HepG2 (cell line): Measurements from ENCODE around the gene ZNF618. TPM values are rescaled to one million over a fixed set of nuclear protein-coding genes. Genes with fewer than 3 reads are reported as not detected.

Experiments used
- AGO1 ChIP-seq: fragments of 200-400 bp; formaldehyde crosslinking; IDR thresholded peaks from 2 replicates; pipeline ENCODE4 v1.6.1; 2017; ENCODE audit warnings: mild to moderate bottlenecking, low read depth, low read length, moderate library complexity; ENCODE audit not compliant: poor library complexity, severe bottlenecking
- BATF2 ChIP-seq: sonication (generic); formaldehyde crosslinking; IDR thresholded peaks from 2 replicates; pipeline ENCODE4 v1.8.0; 2022; ENCODE audit warnings: mild to moderate bottlenecking, missing genetic modification reagents, moderate library complexity
- BHLHE40 ChIP-seq: IDR thresholded peaks from 2 replicates; pipeline ENCODE4 v1.6.1; 2011; ENCODE audit warnings: low read length, improper control_type of control experiment
- CENPT ChIP-seq: sonication (generic); formaldehyde crosslinking; IDR thresholded peaks from 2 replicates; pipeline ENCODE4 v1.8.0; 2022; ENCODE audit warnings: low read depth, mild to moderate bottlenecking, moderate library complexity, missing genetic modification reagents
- CHD4 ChIP-seq: fragments of 200-600 bp; sonication (generic); IDR thresholded peaks from 2 replicates; pipeline ENCODE4 v1.7.0; 2017; ENCODE audit warnings: mild to moderate bottlenecking, low read length, borderline replicate concordance
- E2F2 ChIP-seq: sonication (generic); formaldehyde crosslinking; IDR thresholded peaks from 2 replicates; pipeline ENCODE4 v1.4.0; 2020; ENCODE audit warnings: missing genetic modification reagents, borderline replicate concordance
- FOXO1 ChIP-seq: sonication (generic); formaldehyde crosslinking; IDR thresholded peaks from 2 replicates; pipeline ENCODE4 v1.4.0; 2020; ENCODE audit warnings: missing genetic modification reagents
- IKZF5 ChIP-seq: IDR thresholded peaks from 2 replicates; pipeline ENCODE4 v1.6.1; 2018; ENCODE audit warnings: missing genetic modification reagents, mild to moderate bottlenecking, missing compliant biosample characterization
- ISX ChIP-seq: sonication (generic); formaldehyde crosslinking; conservative IDR thresholded peaks from 2 replicates; pipeline ENCODE4 v1.5.0; 2020; ENCODE audit warnings: missing genetic modification reagents
- KLF6 ChIP-seq: IDR thresholded peaks from 2 replicates; pipeline ENCODE4 v1.8.0; 2016; ENCODE audit warnings: missing biosample characterization, missing genetic modification reagents
- MAFG ChIP-seq: sonication (generic); formaldehyde crosslinking; IDR thresholded peaks from 2 replicates; pipeline ENCODE4 v1.5.1; 2020; ENCODE audit warnings: mild to moderate bottlenecking, missing genetic modification reagents
- NFYB ChIP-seq: sonication (generic); formaldehyde crosslinking; IDR thresholded peaks from 2 replicates; pipeline ENCODE4 v1.4.0; 2020; ENCODE audit warnings: missing genetic modification reagents
- RFXANK ChIP-seq: IDR thresholded peaks from 2 replicates; pipeline ENCODE4 v1.6.1; 2016
- SATB2 ChIP-seq: sonication (generic); formaldehyde crosslinking; IDR thresholded peaks from 2 replicates; pipeline ENCODE4 v1.5.0; 2020; ENCODE audit warnings: missing genetic modification reagents
- ZBTB44 ChIP-seq: sonication (generic); formaldehyde crosslinking; IDR thresholded peaks from 2 replicates; pipeline ENCODE4 v1.4.0; 2020; ENCODE audit warnings: missing genetic modification reagents
- ZFP91 ChIP-seq: sonication (generic); formaldehyde crosslinking; IDR thresholded peaks from 2 replicates; pipeline ENCODE4 v1.9.0; 2022; ENCODE audit warnings: missing genetic modification reagents, mild to moderate bottlenecking, borderline replicate concordance
- ZNF431 ChIP-seq: sonication (generic); formaldehyde crosslinking; IDR thresholded peaks from 2 replicates; pipeline ENCODE4 v1.9.0; 2022; ENCODE audit warnings: missing genetic modification reagents, low read depth, mild to moderate bottlenecking, borderline replicate concordance
- ZNF446 ChIP-seq: sonication (generic); formaldehyde crosslinking; IDR thresholded peaks from 2 replicates; pipeline ENCODE4 v1.5.0; 2020; ENCODE audit warnings: mild to moderate bottlenecking, missing genetic modification reagents
- ZNF549 ChIP-seq: sonication (generic); formaldehyde crosslinking; IDR thresholded peaks from 2 replicates; pipeline ENCODE4 v1.5.0; 2020; ENCODE audit warnings: missing genetic modification reagents
- ZNF563 ChIP-seq: sonication (generic); formaldehyde crosslinking; IDR thresholded peaks from 2 replicates; pipeline ENCODE4 v1.8.0; 2022; ENCODE audit warnings: mild to moderate bottlenecking, moderate library complexity, missing genetic modification reagents
- ZNF570 ChIP-seq: sonication (generic); formaldehyde crosslinking; IDR thresholded peaks from 2 replicates; pipeline ENCODE4 v1.4.0; 2020; ENCODE audit warnings: mild to moderate bottlenecking, missing genetic modification reagents, borderline replicate concordance
- ZNF749 ChIP-seq: sonication (generic); formaldehyde crosslinking; IDR thresholded peaks from 2 replicates; pipeline ENCODE4 v1.8.0; 2022; ENCODE audit warnings: mild to moderate bottlenecking, missing genetic modification reagents, moderate library complexity, borderline replicate concordance
- ZNF816 ChIP-seq: sonication (generic); formaldehyde crosslinking; IDR thresholded peaks from 2 replicates; pipeline ENCODE4 v1.8.0; 2022; ENCODE audit warnings: missing genetic modification reagents, mild to moderate bottlenecking, borderline replicate concordance
- ZSCAN31 ChIP-seq: sonication (generic); formaldehyde crosslinking; IDR thresholded peaks from 2 replicates; pipeline ENCODE4 v1.5.0; 2020; ENCODE audit warnings: low read depth, mild to moderate bottlenecking, missing genetic modification reagents
- polyA plus RNA-seq, 8 experiments: library from polyadenylated mRNA; depleted of rRNA in 3 of 8; stranded (reverse) in 7 of 8; unstranded in 1 of 8; fragments of >200 nt; fragmentation: Illumina TruSeq in 4 of 8; extraction: Trizol in 4 of 8; gene quantifications; 2 replicates each; pipeline versions ENCODE4 v1.2.1 to v1.2.3, GENCODE V29; 2011 to 2016; ENCODE audit warnings: low read depth in 4 of 8, missing spikeins in 1 of 8, mixed read lengths in 1 of 8; ENCODE audit not compliant: insufficient read depth in 1 of 8
- total RNA-seq, 5 experiments: library from RNA; depleted of rRNA; stranded (reverse); fragments of >200 nt; fragmentation: Illumina TruSeq; extraction: Trizol; gene quantifications; 2 replicates each; pipeline ENCODE4 v1.2.3, GENCODE V29; 2016; ENCODE audit warnings: low read depth in 1 of 5

The ZNF618 gene
- total and polyA plus RNA-seq, 2 of the 13 experiments (the other 11 are each of a cell fraction or from before 2014, with no cell fraction given): 0.07 TPM

- TF ChIP-seq ZNF749 (CRISPR knock-in tag) (peak; percentile 50; the same call in 1 of the 2 replicates), MAFG (CRISPR knock-in tag) (peak; percentile 100), ZBTB44 (CRISPR knock-in tag) (peak; percentile 57; the same call in 1 of the 2 replicates), ZSCAN31 (CRISPR knock-in tag) (peak; percentile 98), ZNF431 (CRISPR knock-in tag) (no peak), ZFP91 (CRISPR knock-in tag) (peak; percentile 91), AGO1 (no peak), IKZF5 (peak; percentile 83), BHLHE40 (no peak), KLF6 (CRISPR knock-in tag) (peak; percentile 93), FOXO1 (peak; percentile 97), ZNF563 (CRISPR knock-in tag) (peak; percentile 76), ZNF570 (CRISPR knock-in tag) (no peak), NFYB (CRISPR knock-in tag) (peak; percentile 74), CENPT (CRISPR knock-in tag) (no peak), ZNF816 (CRISPR knock-in tag) (peak; percentile 98), E2F2 (CRISPR knock-in tag) (no peak), SATB2 (CRISPR knock-in tag) (0 out of 2 replicates have a peak, but pooled peaks have one; percentile 29), CHD4 (peak; percentile 99; the same call in 1 of the 2 replicates), RFXANK (CRISPR knock-in tag) (peak; percentile 86; the same call in 1 of the 2 replicates), ZNF549 (CRISPR knock-in tag) (no peak), ZNF446 (CRISPR knock-in tag) (peak; percentile 48; the same call in 1 of the 2 replicates), ISX (CRISPR knock-in tag) (0 out of 2 replicates have a peak, but pooled peaks have one; percentile 10), BATF2 (CRISPR knock-in tag) (no peak)
These were observed 202.1 kb downstream of the ZNF618 start, which contains the start of gene AMBP (continued) for GRCh38 chr9:114078021-114078780.
